ENCODE data around the gene GMEB1.

Gene GMEB1

DNA sequence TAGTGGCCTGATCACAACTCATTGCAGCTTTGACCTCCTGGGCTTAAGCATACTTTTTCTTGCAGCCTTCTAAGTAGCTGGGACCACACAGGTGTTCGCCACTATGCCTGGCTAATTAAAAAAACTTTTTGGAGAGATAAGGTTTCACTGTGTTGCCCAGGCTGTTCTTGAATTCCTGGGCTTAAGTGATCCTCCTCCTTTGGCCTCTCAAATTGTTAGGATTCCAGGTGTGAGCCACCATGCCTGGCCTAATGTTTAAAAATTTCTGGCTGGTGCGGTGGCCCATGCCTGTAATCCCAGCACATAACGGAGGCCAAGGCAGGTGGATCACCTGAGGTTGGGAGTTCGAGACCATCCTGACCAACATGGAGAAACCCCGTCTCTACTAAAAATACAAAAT is 92.6 kb downstream of the GMEB1 start:
- Histone ChIP-seq H3K27ac (ENCODE audit: low read length) (no peak overlapping the region), H3K79me2 (ENCODE audit: insufficient read depth, low read length) (peaks cover 96% of the 10 kb centered on the region), H3K4me1 (ENCODE audit: insufficient read depth, low read length) (peaks cover 10% of the 10 kb centered on the region; the same call in 1 of the 2 replicates), H3K4me2 (ENCODE audit: insufficient read depth, low read length) (no peak overlapping the region), H4K20me1 (ENCODE audit: insufficient read depth, low read length) (peaks cover 85% of the 10 kb centered on the region), H3K9ac (ENCODE audit: low read depth, low read length) (no peak overlapping the region), H3K9me3 (ENCODE audit: insufficient read depth, low read length, severe bottlenecking) (no peaks in the 10 kb centered on the region), H3K27me3 (ENCODE audit: insufficient read depth, low read length, poor library complexity) (no peaks in the 10 kb centered on the region), H3K4me3 (ENCODE audit: low read depth in 1 of 2, low read length in 2 of 2) (no peak overlapping the region), H3K36me3 (ENCODE audit: insufficient read depth, low read length) (peaks cover 76% of the 10 kb centered on the region), H2AFZ (ENCODE audit: low read depth, low read length) (no peak overlapping the region)
- no peak for ATAC-seq (ENCODE audit: insufficient read depth, low read depth)
- no peak for DNase-seq
- TF ChIP-seq EZH2 (IDR thresholded peaks at IDR 0.05; ENCODE audit: borderline replicate concordance, low read depth, low read length, severe bottlenecking) = no peak
- TF ChIP-seq, protein P1, sequence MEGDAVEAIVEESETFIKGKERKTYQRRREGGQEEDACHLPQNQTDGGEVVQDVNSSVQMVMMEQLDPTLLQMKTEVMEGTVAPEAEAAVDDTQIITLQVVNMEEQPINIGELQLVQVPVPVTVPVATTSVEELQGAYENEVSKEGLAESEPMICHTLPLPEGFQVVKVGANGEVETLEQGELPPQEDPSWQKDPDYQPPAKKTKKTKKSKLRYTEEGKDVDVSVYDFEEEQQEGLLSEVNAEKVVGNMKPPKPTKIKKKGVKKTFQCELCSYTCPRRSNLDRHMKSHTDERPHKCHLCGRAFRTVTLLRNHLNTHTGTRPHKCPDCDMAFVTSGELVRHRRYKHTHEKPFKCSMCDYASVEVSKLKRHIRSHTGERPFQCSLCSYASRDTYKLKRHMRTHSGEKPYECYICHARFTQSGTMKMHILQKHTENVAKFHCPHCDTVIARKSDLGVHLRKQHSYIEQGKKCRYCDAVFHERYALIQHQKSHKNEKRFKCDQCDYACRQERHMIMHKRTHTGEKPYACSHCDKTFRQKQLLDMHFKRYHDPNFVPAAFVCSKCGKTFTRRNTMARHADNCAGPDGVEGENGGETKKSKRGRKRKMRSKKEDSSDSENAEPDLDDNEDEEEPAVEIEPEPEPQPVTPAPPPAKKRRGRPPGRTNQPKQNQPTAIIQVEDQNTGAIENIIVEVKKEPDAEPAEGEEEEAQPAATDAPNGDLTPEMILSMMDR (IDR thresholded peaks at IDR 0.05; ENCODE audit: borderline replicate concordance, extremely low read depth, low read length, poor library complexity, severe bottlenecking) = no peak

GRCh38 chr1:28766532-28767183 is 98.1 kb downstream of the GMEB1 start:
- Histone ChIP-seq H3K9ac (ENCODE audit: low read depth, low read length) (no peak overlapping the region), H3K4me2 (ENCODE audit: insufficient read depth, low read length) (no peak overlapping the region), H3K9me3 (ENCODE audit: insufficient read depth, low read length, severe bottlenecking) (no peaks in the 10 kb centered on the region), H3K27me3 (ENCODE audit: insufficient read depth, low read length, poor library complexity) (no peaks in the 10 kb centered on the region), H2AFZ (ENCODE audit: low read depth, low read length) (no peak overlapping the region), H3K4me3 (ENCODE audit: low read depth in 1 of 2, low read length in 2 of 2) (no peak overlapping the region), H3K27ac (ENCODE audit: low read length) (no peak overlapping the region), H3K4me1 (ENCODE audit: insufficient read depth, low read length) (0 out of 2 replicates have a peak, but pooled peaks cover 2% of the 10 kb centered on the region), H4K20me1 (ENCODE audit: insufficient read depth, low read length) (peaks cover 66% of the 10 kb centered on the region), H3K36me3 (ENCODE audit: insufficient read depth, low read length) (peaks cover 69% of the 10 kb centered on the region), H3K79me2 (ENCODE audit: insufficient read depth, low read length) (peaks cover 75% of the 10 kb centered on the region)
- DNase-seq (no peak), ATAC-seq (ENCODE audit: insufficient read depth, low read depth) (no peak)
- no peak for TF ChIP-seq EZH2 (IDR thresholded peaks at IDR 0.05; ENCODE audit: borderline replicate concordance, low read depth, low read length, severe bottlenecking)
- TF ChIP-seq, protein P1 (IDR thresholded peaks at IDR 0.05; ENCODE audit: borderline replicate concordance, extremely low read depth, low read length, poor library complexity, severe bottlenecking) = no peak
